ENCODE data around the gene AP4B1. TPM values are rescaled to one million over a fixed set of nuclear protein-coding genes. Genes with fewer than 3 reads are reported as not detected.

AP4B1 gene
- polyA plus RNA-seq, 2 of the 4 experiments (the other 2 are of a cell fraction), result 9.2 to 11.9 TPM

GRCh38 chr1:113858982-113859381 lies 45.6 kb downstream of the AP4B1 start:
- Histone ChIP-seq H3K4me2 (no peak overlapping the region), H3K27ac (no peak overlapping the region), H3K9me3 (no peaks in the 10 kb centered on the region), H3K4me1 (peaks cover 8% of the 10 kb centered on the region; the same call in 1 of the 3 replicates), H3K4me3 (no peak overlapping the region)
- TF ChIP-seq HOXB13 (CRISPR knock-in tag; IDR thresholded peaks at IDR 0.05; ENCODE audit: low read depth) (no peak), MAFK (IDR thresholded peaks at IDR 0.05; ENCODE audit: partially characterized antibody) (peak; percentile 82)
- ATAC-seq (no peak), DNase-seq (ENCODE audit: low read depth in 1 of 2, low spot score in 1 of 2) (no peak), FAIRE-seq (no peak)
- ChIA-PET CTCF (no interaction called here), POLR2A (no interaction called here)
- 58% methylated on average over 1 of the region's 1 CpG for WGBS (ENCODE audit: missing lambda C conversion rate)

GRCh38 chr1:113858418-113858817 lies 46.2 kb downstream of the AP4B1 start:
- Histone ChIP-seq H3K9me3 (no peaks in the 10 kb centered on the region), H3K4me2 (no peak overlapping the region), H3K4me3 (no peak overlapping the region), H3K27ac (no peak overlapping the region), H3K4me1 (peaks cover 8% of the 10 kb centered on the region; the same call in 1 of the 3 replicates)
- ATAC-seq (no peak), DNase-seq (ENCODE audit: low read depth in 1 of 2, low spot score in 1 of 2) (no peak), FAIRE-seq (no peak)
- TF ChIP-seq RAD21 (conservative IDR thresholded peaks at IDR 0.05 in 1 of 2, IDR thresholded peaks at IDR 0.05 in 1 of 2) (no peak), CBX2 (IDR thresholded peaks at IDR 0.05; ENCODE audit: borderline replicate concordance, low read depth) (no peak), HDAC2 (IDR thresholded peaks at IDR 0.05) (no peak), MAZ (IDR thresholded peaks at IDR 0.05; ENCODE audit: borderline replicate concordance, low read depth, low read length) (no peak), GATA3 (IDR thresholded peaks at IDR 0.05; ENCODE audit: borderline replicate concordance) (no peak), SMC3 (IDR thresholded peaks at IDR 0.05) (no peak), NPAS2 (CRISPR knock-in tag; IDR thresholded peaks at IDR 0.05; ENCODE audit: borderline replicate concordance) (no peak), ESRRA (IDR thresholded peaks at IDR 0.05; ENCODE audit: borderline replicate concordance, low read length) (no peak), TP53 (CRISPR knock-in tag; IDR thresholded peaks at IDR 0.05) (no peak), HMGXB4 (CRISPR knock-in tag; IDR thresholded peaks at IDR 0.05; ENCODE audit: borderline replicate concordance) (no peak), RFX5 (IDR thresholded peaks at IDR 0.05) (no peak), ZNF302 (CRISPR knock-in tag; IDR thresholded peaks at IDR 0.05) (no peak), E2F6 (IDR thresholded peaks at IDR 0.05; ENCODE audit: borderline replicate concordance, low read depth) (no peak), FOXS1 (CRISPR knock-in tag; IDR thresholded peaks at IDR 0.05) (no peak), KDM1A (IDR thresholded peaks at IDR 0.05; ENCODE audit: low read depth) (no peak), HOXB13 (CRISPR knock-in tag; IDR thresholded peaks at IDR 0.05; ENCODE audit: low read depth) (no peak), ZFP36 (IDR thresholded peaks at IDR 0.05; ENCODE audit: borderline replicate concordance, partially characterized antibody) (no peak)
- POLR2A ChIA-PET, result no interaction called here
- 86% methylated on average over 3 of the region's 3 CpGs for WGBS (ENCODE audit: missing lambda C conversion rate)
- CTCF ChIA-PET, result no interaction called here

- Histone ChIP-seq H3K9me3 (no peaks in the 10 kb centered on the region), H3K4me1 (peaks cover 8% of the 10 kb centered on the region; the same call in 1 of the 3 replicates), H3K4me3 (no peak overlapping the region), H3K4me2 (no peak overlapping the region), H3K27ac (no peak overlapping the region)
- DNase-seq (ENCODE audit: low read depth in 1 of 2, low spot score in 1 of 2), result no peak
- TF ChIP-seq GATA3 (IDR thresholded peaks at IDR 0.05; ENCODE audit: borderline replicate concordance) (no peak), JUNB (IDR thresholded peaks at IDR 0.05) (no peak), USF2 (IDR thresholded peaks at IDR 0.05) (no peak), NPAS2 (CRISPR knock-in tag; IDR thresholded peaks at IDR 0.05; ENCODE audit: borderline replicate concordance) (no peak), SREBF2 (IDR thresholded peaks at IDR 0.05) (no peak), MAZ (IDR thresholded peaks at IDR 0.05; ENCODE audit: borderline replicate concordance, low read depth, low read length) (no peak), RFX5 (IDR thresholded peaks at IDR 0.05) (no peak)
- ChIA-PET CTCF (no interaction called here), POLR2A (no interaction called here)
- no peak for FAIRE-seq
- no peak for ATAC-seq
- 76% methylated on average over 3 of the region's 3 CpGs for WGBS (ENCODE audit: missing lambda C conversion rate)
These were observed 46.8 kb downstream of the AP4B1 start for GRCh38 chr1:113857776-113858175.

Measured in A549 (cell line).